NCI-H510A (cell line): ENCODE data around the gene DLG1.

Experiments
- DNase-seq: peaks from one replicate; lab custom pipeline; 2025; lab: John Stamatoyannopoulos, UW

The DLG1 gene

GRCh38 chr3:197317250-197317963 is 19.0 kb upstream of the DLG1 start:
- no peak for DNase-seq

GRCh38 chr3:197312431-197312830 is 14.0 kb upstream of the DLG1 start:
- no peak for DNase-seq

DNA sequence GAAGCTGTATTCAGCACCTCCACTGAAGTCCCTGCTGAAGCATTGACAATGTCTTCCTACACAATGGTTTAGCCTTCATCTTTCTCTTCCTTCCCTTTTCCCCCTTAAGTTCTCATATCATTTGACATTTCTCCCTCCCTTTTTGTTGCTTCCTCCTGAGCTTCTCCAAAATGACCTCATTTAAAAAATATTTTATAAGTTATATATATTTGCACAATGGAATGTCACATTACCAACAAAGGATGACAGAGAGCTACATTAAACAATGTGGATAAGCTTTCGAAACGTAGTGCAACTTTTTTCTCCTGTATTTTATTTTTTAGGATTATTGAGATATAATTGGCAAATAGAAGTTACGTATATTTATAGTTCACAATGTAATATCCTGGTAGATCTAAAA is 13.2 kb upstream of the DLG1 start:
- DNase-seq = no peak

- DNase-seq = no peak
Observed at GRCh38 chr3:197309528-197310361, 11.3 kb upstream of the DLG1 start.

DNA sequence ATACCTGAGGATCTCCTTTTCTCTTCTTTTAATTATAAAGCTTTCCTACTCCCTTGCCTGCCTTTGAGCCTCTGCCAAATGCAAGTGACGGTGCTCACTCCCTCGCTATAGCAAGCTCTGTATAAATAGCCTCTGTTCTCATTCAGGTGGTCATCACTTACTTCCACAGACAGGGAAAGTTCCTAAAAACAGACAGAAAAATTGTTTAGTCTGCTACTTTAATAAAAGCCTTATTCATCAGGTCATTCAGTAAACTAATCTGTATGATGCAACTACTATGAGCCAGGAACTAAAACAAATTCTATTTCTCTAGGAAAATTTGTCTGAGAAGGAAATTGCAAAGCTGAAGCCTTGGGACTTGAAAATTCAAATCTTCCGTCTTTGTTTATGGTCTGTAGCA is 10.2 kb upstream of the DLG1 start:
- no peak for DNase-seq

DNA sequence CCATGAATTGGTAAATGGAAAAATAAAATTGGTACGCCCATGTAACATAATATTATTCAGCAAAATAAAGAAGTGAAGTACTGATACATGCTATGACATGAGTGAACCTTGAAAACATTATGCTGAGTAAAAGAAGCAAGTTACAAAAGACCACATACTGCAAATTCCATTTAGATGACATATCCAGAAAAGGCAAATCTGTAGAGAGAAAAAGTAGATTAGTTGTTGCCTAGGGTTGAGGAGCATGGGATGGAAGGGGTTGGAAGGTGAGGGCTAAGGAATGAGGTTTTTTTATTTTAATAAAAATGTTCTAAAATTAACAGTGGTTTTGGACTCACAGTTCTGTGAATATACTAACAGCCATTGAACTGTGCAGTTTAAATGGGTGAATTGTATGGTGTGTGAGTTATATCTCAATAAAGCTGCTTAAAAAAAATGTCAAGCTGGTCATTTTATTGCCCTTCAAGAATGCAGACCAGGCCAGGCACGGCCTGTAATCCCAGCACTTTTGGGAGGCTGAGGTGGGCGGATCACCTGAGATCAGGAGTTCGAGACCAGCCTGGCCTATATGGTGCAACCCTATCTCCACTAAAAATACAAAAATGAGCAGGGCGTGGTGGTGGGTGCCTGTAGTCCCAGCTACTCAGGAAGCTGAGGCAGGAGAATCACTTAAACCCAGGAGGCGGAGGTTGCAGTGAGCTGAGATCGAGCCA is 8.1 kb upstream of the DLG1 start:
- DNase-seq = no peak

DNA sequence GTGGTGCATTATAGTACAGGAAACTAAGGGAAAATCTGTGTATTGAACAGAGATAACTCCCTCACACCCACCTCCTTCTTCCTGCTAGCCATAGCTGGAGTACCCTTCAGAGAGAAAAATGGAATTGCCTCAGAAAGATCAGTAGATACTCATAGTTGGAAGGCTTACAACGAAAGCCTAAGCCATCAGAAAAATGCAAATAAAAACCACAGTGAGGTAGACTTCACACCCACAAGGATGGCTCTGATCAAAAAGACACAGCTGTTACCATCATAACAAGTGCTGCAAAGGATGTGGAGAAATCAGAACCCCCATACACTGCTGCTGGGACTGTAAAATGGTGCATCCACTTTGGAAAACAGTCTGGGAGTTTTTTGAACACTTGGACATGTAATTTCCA is 7.4 kb upstream of the DLG1 start:
- no peak for DNase-seq

DNA sequence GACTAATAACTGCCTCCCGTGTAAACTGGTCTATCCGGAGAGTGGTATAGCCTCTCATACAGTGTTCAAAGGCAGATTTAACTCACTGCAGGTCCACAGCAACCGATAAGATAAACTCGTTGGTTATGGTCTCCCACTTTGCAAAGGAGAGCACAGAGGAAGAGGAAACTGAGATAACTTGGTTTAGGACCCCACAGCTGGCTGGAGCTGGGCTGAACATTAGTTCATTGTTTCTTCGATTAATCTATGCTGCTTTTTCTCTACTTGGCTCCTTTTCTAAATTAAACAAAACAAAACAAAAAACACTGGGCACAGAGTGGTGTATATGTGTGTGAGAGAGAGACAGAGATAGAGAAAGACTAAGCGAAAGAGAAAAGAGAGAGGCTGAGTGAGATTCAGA is 5.0 kb upstream of the DLG1 start:
- DNase-seq = no peak

DNA sequence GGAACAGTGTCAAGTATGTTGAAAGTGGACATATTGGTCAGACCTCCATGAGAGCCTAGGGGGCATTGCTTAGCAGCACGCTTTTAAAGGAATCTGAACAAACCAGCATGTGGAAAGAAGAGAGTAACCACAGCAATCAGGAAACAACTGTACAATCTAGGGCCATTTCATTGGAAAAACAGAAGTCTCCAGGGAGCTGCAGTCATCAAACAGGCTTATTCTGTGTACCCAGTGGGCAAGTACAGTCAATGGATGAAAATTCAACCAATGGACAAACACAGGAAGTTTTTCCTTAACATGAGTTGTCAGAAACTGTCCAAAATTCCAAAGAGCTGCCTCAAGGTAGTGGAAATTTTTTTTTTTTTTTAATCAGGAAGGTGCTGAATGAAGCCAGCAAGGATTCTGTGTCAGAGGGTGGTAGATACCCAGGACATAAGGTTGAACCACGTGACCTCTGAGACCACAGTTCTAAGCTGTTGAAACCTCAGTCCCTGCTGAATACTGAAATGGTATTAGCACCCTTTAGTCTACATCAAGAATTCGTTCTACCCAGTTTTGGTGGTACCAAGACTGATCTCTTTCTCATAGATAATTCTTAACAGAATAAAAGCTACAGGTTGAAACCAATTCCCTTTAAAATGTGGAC is 4.4 kb upstream of the DLG1 start:
- DNase-seq = no peak

- DNase-seq = no peak
Observed at GRCh38 chr3:197302033-197302432, 3.6 kb upstream of the DLG1 start.

DNA sequence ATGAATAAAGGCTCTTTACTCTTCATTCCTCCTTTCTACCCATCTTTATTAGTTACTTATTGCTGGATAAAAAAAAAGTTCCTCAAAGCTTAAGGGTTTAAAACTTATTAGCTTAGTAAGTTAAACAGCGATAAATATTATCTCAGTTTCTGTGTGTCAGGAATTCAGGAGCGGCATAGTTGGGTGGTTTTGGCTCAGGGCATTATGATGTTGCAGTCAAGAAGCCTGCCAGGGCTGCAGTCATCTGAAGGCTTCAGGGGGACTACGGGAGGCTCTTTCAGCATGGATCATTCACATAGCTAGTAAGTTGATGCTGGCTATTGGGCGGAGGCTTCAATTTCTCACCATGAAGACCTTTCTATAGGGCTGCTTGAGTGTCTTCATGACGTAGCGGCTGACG is 1.9 kb upstream of the DLG1 start:
- no peak for DNase-seq

- peak; percentile 79 for DNase-seq
Observed at GRCh38 chr3:197298945-197299854, 788 bp upstream of the DLG1 start.

DNA sequence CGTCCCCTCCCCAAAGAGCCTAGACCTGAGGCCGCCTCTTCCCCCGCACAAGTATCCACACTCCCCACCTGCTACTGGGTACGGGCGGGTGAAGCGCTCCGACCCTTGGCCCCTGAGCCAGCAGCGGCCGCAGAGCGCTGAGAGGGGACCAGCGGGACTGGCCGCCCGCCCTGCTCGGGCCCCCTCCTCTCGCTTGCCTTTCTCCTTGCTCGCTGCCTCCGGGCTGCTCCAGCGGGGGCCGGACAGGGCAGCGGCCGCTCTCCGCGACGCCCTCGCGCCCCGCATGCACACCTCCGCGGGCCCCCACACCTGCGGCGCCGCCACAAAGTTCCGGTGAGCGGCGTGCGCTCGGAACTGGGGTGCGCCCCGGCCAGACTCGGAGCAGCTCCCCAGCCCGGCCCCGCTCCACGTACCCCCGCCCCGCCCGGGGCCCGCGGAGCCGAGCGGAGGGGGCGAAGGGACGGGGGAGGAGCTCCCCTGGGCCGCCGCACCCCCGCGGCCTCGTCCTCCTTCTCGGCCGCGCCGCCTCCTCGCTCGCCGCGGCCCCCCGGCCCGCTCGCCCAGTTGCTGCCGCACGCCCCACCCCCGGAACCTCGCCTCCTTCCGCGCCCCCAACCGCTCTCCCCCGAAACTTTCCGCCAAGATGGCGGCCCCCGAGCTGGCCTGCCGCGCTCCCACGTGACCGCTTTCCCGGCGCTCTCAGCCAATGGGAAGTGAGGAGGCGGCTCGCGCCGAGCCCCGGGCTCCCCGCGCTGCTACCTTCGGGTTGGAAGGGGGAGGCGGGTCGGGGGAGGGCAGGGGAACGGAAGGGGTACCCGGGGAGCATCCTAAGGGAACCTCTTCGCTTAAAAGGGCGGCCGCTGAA is 704 bp downstream of the DLG1 start:
- DNase-seq = peak; percentile 95

DNA sequence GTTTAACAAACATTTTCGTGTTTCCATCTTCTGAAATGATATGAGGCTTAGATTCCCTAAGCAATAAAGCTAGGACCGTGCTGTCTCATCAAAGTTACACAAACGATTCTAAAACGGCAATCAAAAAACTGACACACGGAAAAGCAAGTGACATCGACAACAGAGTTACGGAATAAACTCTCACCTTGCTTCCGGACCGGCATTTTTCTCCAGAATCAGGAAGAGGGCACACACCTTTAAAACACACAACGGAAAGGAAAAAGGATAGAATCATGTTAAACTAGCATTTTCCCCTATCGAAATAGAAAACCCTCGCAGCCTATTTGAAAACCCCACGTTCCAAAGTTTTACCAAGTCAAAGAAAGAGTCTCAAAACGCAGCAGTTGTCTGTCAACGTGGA is 1.4 kb downstream of the DLG1 start:
- DNase-seq = no peak

- DNase-seq = no peak
Observed at GRCh38 chr3:197296545-197296944, 1.9 kb downstream of the DLG1 start.

DNA sequence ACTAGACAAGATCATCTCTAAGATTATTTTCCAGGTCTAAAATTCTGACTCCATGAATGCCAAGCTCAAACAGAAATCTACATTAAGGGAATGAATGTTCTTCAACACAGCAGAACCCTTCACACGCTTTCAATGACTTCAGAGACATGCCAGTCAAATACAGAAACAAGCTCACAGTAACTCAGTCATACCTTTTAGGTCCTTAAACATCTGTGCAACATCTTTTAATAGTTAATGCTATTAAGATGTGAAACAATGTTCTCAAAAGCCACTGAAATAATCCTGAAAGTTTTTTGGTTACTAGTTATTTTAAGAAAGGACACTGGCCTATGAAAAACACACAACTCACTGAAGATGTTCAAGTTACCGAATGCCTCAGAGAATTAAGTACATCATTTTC is 2.5 kb downstream of the DLG1 start:
- DNase-seq = no peak

DNA sequence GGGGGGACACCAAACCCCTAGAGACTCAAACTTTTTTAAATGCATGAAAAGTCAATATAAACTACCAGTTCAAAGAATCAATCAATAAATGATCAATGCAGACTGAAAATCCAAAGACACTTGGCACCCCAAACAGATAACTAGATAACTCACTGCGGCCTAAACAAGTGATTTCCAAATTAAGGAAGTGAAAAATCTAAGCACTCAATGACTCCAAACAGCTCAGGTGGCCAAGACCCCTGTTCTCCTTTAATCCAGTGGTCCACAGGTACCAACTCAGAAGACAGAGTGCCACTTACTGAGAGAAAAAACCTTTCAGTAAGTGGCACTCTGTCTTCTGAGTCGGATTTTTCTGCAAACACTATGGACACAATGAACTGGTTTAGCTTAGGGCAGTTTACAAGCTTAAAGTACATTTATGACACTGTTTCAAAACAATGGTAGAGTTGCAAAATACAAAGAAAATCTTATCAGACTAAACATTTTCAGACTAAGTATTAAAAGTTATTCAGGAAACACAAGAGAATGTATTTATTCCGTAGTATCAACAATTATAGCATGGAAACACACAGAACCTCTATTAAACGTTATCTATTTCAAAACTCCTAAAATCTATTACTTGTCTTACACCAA is 4.7 kb downstream of the DLG1 start:
- DNase-seq = no peak

DNA sequence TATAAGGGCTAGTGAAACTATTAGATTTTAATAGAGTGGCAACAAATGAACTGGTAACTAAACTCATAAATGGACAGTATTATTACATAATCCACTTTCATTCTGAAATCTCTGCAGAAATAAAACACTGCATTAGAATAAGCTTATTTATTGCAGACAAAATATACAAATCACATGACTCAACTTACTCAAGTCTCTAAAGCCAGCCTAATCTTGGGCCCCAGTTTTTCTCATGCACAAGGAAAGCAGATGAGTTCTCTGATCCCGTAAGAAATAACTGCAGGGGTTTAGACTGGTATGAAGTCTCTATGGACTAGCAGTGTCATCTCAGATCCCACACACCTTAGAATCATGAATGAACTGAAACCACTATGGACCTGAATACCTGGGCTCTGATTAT is 5.8 kb downstream of the DLG1 start:
- no peak for DNase-seq

DNA sequence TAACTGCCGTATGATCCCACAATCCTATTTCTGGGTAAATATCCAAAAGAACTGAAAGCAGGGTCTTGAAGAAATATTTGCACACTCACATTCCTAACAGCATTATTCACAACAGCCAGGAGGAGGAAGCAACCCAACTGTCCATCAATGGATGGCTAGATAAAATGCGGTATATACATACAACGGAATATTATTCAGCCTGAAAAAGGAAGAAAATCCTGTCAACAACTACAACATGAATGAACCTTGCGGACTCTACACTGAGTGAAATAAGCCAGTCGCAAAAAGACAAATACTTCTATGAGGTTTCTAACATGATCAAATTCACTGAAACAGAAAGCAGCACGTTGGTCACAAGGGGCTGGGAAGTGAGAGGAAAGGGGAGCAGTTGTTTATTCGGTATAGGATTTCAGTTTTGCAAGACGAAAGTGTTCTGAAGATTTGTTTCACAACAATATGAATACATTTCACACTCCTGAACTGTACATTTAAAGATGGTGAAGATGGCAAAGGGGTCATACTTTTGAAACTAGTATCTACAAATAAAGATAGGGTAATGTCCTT is 6.2 kb downstream of the DLG1 start:
- no peak for DNase-seq

GRCh38 chr3:197289726-197290125 is 8.7 kb downstream of the DLG1 start:
- no peak for DNase-seq
